Stimulated activated CD4-positive, alpha-beta T cell treated with anti-CD3 and anti-CD28 coated beads, TNF-alpha, amount 100 ng/mL, for 4 hours (primary cell): ENCODE measurements around the gene RABL2A.
"Not testable (repeated sequence)": the region's sequence is repeated elsewhere in the genome, so short reads cannot be mapped to it uniquely, and the experiment has no call there.

Experiments
- DNase-seq, 3 experiments: peaks; one replicate each; pipeline ENCODE4 v3.0.0-alpha.2; 2020; ENCODE audit warnings: low read depth in 3 of 3

The RABL2A gene

GRCh38 chr2:113685471-113685870, 58.4 kb downstream of the RABL2A start:
- DNase-seq = no peak

- DNase-seq = no peak
These were observed 59.5 kb downstream of the RABL2A start for GRCh38 chr2:113686537-113686936.

- DNase-seq = not testable (repeated sequence)
These were observed 63.8 kb downstream of the RABL2A start for GRCh38 chr2:113690871-113691270.
